SIG-M5 treated with dmso at 0.1 percent for 504 hours (cell line): ENCODE data around the gene KHNYN.
A peak's percentile ranks its signal among the peaks of the same experiment; 100 is the strongest.
"Not testable (repeated sequence)": the region's sequence is repeated elsewhere in the genome, so short reads cannot be mapped to it uniquely, and the experiment has no call there.

Experiments
- DNase-seq: peaks from one replicate; lab custom pipeline; 2025; ENCODE audit not compliant: unreplicated experiment; lab: John Stamatoyannopoulos, UW

KHNYN gene

DNA sequence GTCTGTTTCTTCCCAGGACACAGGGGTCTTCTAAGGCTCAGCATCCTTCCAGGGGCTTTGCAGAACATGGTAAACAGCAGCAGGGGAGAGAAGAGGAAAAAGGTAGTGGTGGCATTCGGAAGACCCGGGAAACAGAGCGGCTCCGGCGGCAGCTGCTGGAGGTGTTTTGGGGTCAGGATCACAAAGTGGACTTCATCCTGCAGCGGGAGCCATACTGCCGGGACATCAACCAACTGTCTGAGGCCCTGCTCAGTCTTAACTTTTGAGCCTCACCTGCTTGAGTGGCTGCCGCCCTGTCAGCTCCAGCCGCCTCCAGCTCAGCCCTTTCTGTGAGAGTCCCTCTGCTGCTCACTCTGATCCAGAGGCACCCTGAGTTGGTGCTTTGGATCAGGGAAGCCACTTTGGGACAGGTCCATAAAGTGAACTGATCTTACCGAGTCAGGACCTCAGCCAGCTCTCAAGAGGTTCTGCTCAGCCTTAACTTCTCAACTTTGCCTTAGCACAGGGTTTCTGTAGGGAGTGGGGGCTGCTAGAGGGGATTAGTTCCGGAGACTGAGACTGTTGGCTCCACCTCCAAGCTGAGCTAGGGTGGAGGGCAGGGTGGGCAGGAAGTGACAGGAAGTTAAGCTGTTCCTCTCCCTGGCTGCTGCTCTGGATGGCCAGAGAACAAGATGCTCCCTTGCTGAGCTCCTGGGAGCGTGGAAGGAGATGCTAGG, 7.4 kb downstream of the KHNYN start:
- DNase-seq = no peak

DNA sequence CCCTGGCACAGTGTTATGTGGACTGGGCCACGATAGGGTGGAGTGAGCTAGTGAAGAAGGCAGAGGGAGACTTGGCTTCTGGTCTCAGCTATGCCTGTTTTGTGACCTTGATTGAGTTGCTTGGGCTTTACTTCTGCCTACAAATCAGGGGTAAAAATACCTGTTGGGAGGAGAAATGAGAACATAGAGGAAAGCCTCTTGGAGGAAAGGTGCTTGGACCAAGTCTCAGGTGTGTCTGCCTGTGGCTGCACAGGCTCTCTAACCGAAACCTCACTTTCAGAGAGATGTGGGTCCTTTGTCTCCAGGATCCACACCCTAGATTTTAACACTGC, 7.9 kb downstream of the KHNYN start:
- no peak for DNase-seq

DNA sequence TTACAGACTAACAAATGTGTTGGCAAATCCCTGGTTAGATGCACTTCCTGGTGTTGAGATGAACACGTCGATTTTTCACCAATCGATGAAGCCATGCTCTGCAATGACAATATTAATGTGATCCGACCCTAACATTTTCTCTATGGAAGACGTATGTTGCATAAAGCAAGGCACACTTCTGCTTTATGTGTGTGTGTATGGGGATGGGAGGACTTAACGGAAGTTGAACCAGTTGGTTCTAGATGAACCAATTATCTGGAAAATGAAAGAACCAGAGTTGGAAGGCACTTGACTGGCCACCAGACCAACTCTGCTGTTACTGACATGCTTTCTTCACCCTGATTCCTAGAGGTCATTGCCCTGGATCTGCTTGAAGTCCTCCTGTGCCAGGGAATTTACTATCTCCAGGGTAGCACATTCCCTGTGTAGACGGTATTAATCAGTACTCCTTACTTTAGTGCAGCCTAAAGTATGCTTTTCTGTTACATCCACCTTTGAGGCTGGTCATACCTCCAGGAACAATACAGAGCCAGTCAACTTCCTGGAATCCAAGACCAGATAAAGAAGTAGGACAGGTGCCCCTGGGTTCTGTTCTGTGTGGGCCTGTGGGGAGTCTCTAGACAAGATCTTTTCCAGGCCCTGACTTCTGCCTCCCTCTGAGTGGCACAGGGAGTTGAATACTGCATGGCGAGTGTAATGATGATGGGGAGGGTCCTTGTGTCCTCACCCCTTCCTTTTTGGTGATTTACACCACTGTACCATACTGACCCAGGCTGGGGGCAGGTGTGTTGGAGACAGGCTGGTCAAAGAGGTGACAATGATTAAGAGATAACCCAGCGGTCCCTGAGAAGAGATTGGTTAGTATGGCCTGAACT, 8.7 kb downstream of the KHNYN start:
- DNase-seq = no peak

DNA sequence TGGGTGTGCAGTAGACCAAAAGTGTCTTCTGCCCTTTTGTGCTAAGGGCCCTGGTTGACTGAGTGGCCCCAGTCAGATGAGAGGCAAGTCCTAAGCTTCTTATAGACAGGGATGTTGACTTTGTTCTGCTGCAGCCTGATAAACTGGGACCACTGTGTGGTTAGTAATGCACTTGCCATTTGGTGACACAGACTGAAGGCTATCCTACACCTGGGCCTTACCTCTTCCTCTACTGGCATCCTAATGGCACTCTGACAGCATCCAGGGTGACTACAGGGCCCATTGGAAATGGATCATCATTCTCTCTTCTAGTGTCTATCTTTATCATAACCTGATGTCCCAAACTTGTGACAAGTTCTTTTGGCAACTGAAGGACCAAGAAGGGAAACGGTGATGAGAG, 9.5 kb downstream of the KHNYN start:
- DNase-seq = no peak

DNA sequence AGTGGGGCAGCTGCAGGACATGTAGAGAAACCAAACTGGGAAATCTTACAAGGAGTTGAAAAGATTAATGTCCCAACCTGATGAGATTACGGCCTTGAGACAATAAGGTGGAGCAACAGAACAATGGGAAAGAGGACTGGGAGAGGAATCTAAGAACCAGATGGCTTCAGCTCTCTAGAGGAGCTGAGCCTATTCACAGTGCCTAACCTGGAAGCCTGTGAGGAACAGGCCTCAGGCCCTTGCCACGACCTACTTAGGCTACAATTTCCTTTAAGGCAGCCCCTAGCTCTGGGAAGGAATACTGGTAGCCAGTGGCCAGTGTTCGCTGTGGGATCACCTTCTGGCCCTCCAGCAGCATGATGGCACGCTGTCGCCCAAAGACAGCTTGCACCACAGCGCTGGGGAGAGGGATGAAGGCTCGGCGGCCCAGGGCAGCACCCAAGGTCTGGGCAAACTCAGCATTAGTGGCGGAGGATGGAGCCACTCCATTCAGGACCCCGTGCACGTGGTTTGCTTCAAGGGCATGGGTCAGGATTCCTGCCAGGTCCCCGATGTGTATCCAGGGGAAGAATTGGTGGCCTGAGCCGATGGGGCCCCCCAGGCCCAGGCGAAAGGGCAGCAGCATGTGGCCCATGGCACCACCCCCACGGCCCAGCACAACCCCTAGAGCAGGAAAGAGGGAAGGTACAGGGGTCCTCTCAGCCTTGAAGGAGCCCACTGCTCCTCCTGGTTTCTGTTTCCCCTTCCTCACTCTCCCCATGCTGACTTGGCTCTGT, 10.3 kb downstream of the KHNYN start:
- no peak for DNase-seq

DNA sequence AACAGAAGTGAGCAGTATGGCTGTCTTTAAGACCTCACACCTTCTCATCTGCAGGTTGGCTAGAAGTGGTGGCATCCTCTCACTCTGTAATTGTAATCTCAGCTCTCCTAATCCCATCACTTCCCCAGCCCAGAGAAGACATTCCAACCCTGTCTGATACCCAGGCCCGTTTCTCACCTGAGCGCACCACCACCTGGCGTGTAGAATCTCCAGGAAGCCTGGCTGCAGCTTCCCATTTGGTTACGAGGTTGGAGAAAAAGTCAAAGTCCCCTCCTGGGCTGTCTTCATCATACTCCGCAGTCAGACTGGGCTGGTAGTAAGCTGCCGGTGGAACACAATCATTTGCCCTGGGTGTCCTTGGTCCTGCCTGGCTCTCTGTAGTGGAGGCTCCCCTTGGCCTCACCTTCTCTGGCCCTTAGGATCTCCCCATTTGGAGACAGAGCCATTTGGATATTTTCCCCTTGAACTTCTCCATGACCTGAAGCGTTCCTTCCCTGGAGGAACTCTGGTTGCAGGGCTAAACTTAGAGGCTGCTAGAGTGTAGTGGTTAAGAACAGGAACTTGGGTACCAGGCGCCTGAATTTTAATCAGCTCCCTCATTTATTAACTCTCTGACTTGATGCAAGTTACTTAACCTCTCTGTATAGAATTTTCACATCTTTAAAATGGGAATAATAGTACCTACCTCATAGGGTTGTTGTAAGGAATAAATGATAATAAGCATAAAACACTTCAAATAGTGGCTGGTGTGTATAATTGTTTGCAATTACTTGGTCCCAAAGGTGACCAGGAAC, 11.0 kb downstream of the KHNYN start:
- DNase-seq = no peak

DNA sequence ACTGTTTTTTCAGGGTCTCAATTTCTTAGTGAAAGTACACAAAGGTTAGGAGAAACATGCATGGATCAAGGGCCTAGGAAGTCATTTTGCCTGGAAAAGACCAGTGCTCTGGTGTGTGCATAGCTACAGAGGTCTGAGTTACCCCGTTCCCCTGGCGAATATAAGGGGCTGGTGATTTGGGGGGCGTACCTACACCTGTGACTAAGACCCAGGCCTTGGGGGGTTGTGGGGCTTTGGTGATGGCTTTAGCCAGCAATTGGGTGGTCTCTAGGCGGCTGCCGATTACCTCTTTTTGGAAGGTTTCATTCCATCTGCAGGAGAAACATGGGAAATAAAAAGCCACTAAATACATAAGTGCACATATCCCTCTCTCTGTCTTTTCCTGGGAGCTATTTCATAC, 11.7 kb downstream of the KHNYN start:
- no peak for DNase-seq

DNA sequence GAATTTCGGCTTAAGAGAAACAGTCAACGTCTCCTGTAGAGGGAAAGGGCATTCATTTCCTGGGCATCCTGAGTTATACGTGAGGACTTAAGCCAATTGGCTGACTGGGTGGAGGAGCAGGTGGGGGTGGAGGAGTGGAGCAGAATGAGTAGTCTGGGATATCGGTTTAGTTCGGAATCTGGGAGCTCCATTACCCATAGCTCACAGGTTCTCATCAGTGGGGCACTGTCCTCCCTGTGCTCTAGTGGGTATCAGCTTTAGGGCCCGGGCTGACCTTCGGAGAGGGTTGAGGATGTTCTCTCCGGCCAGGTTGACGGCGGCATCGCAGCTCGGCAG, 12.1 kb downstream of the KHNYN start:
- DNase-seq = no peak

DNA sequence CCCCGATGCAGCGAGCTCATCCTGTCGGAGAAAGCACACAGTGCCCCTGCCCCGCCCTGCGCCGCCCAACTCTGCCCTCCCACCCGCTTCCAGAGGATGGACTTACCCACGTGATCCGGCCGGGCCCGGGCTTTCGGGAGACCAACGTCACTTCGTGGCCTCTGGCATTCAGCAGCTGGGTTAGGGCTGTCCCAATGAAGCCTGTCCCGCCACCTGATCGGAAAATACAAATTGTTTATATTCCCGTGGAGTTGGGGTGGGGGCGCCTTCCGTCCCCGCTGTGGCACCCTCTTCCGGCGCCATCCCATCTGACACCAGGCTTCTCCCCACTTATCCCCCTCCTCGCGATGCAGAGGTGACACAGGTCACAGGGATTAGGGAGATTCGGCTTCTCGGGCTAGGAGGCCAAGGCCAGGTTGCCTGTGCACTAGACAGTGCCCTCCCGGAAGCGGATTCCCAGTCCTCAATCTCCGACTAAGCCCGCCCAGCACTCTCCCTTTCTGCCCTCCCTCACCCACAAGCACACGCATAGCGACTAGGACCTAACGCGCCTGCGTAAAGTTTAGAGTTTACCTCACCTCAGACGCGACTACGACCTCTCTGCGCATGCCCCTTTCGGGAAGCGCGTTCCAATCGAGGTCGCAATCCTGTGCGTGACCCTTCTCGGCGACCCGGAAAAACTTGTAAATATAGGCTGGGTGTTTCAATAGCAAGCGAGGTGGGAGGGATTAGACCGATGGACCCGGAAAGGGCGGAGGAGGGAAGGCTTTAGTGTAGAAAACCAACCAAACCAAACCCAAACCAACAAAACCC, 12.7 kb downstream of the KHNYN start, which contains the start of gene SDR39U1:
SDR39U1 (minus strand) TSS at position 537 of the 813 bp plus-strand sequence; CDS start at position 530, 7 bp downstream.
- peak; percentile 99 for DNase-seq

DNA sequence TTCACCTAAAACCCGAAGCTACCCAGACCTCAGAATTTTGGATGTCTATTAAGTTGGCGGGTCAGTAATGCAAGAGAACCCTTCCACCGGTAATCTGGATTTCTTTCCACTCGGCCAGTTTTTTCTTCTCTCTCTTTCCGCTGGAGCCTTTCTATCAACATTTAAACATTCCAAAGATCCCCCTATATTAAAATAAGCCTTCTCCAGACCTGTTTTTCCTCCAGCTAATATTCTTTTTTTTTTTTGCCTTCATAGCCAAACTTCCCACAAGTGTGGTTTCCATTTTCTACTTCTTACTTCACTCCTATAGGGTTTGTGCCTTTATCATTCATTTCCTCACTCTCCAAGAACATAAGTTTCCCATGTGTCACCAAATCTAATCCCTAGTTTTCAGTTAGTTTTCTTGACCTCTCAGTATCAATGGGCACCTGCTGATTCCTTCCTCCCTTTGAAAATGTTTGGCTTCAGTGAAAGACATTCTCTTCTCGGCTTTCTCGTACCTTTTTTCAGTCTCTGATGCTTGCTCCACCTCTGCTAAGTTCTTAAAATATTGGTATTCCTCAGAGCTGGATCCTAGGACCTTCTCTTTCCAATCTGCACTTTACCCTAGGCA, 13.4 kb downstream of the KHNYN start:
- DNase-seq = no peak

DNA sequence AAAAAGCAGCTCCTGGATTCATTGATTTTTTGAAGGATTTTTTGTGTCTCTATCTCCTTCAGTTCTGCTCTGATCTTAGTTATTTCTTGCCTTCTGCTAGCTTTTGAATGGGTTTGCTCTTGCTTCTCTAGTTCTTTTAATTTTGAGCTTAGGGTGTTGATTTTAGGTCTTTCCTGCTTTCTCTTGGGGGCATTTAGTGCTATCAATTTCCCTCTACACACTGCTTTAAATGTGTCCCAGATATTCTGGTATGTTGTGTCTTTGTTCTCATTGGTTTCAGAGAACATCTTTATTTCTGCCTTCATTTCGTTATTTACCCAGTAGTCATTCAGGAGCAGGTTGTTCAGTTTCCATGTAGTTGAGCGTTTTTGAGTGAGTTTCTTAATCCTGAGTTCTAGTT, 21.1 kb downstream of the KHNYN start:
- DNase-seq = not testable (repeated sequence)

DNA sequence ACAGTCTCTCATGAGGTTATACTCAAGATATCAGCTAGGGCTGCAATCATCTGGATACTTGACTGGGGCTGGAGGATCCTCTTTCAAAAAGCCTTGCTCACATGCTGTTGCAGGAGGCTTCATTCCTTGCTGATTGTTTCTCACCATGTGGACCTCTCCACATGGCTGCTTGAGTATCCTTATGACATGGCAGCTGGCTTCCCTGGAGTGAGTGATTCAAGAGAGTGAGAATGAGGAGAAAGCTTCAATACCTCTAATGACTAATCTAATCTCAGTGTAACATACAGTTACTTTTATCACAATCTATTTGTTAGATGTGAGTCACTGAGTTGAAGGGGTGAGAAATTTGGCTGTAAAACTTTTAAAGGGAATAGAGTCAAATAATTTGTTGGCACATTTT, 27.2 kb downstream of the KHNYN start:
- DNase-seq = no peak

DNA sequence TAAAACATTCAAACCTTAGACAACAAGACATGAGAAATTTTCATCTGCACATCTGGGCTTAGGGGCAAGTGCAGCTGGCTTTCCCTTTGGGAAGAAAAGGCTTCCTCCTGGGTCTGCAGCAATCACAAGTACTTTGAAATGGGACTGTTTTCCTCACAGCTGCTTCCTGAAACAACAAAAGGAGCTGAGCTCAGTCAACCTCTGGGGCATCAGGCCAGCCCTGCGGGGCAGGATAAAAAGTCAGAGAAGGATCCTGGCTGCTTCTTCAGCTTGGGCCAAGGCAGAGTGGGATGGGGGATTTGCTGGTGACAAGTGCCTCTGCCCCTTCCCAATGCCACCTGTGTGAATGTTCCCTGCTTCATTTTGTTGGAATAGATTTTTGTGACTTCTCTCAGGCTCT, 29.0 kb downstream of the KHNYN start:
- DNase-seq = no peak

DNA sequence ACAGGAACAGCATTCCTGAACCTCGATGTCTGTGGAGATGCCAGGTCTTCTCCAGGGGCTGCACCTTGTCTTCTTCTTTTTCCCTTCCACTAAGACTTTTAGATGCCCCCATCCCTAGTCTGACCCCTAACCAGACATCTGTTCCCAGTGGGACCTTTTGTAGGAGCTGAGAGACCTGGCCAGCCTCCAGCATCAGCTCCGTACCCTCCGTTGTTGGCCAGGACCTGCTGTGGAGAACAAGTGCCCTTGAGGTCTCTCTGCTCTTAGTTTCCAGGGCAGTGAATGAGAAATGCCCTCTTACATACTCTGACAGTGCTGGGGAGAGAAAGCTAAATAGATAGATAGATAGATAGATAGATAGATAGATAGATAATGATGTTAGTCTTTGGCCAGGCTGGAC, 29.6 kb downstream of the KHNYN start:
- DNase-seq = no peak

DNA sequence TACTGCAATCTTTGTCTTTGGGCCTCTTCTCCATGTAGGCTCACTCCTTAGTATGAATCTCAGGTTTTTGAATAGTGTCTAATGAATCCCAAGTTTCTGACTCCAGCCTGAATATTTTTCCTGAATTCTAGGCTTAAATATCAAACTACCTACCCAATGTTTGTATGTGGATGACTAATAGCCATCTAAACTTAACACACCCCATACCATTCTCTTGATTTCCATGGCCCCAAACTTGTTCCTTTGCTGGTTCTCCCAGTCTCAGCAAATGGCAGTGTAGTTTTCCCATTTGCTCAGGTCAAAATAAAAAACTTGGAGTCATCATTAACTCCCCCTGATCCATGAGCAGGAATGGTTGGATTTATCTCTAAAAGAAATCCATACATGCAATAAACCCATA, 31.6 kb downstream of the KHNYN start:
- DNase-seq = no peak

DNA sequence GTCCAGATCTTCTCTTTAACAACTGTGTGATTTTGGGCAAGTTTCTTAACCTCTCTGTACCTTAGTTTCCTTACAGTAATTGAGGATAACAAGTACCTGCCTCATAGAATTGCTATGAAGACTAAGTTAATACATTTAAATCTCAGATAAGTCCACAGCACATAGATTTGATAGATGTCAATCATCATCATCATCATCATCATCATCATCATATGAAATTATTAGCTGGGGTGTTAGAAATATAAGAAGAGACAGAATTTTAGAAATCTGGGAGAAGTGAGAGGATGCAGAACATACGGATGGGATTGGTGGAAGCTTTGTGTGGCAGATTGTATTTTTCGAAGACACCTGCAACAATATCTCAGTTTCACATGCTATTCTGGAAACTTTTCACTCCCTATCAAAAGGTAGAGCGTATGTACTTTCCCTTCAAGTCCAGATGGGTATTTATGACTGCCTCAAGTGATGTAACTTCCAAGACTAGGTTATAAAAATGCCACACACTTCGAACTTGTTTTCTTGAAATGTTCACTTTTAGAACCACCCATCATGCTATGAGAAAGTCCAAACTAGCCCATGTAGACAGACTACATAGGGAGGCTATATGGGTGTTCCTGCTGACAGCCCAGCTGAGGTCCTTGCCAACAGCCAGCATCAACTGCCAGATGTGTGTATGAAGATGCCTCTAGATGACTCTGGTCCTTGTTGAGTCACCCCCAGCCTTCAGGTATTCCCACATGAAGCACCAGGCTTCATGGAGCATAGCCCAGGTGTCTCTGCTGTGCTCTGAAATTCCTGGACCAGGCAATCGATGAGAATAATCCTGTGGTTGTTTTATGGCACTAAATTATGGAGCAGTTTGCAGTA, 33.5 kb downstream of the KHNYN start:
- DNase-seq = no peak

DNA sequence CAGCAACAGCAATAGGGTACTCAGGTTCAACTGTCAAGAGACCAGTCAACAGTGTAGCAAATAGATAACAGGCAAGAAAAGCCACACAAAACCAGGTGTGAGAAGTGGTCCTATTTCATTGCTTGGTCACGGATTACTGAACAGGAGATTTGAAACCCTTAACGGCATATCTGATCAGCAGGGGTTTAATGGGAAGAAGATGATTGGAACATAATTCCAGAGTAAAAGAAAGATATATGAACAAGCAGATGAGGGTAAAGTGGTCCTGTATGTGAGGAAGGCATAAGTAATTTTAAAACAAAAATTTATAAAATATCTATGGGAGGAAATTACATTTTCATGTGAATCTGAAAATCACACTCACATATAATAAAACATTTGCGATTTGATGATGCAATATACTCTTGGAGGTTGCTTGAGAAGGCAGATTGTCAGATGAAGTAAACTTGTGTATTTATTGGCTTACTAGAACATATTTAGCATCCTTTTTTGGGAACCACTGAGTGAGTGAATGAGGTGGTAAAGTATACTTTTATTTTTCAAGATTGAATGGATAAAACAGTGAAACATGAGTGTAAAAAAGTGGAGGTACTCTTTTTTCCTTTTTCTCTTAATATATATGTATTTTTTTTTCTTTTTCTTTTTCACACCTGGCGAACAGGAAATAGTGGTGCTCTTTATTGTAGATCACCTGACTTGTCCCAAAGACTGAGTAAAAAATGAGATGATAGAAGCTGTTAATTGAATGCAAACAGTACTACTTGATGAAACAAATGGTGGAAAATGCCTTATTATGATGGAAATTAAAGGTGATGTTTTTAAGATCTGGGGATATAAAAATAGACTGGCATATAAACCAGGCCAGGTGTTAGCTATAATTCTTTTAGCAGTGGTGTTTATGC, 34.4 kb downstream of the KHNYN start:
- no peak for DNase-seq

DNA sequence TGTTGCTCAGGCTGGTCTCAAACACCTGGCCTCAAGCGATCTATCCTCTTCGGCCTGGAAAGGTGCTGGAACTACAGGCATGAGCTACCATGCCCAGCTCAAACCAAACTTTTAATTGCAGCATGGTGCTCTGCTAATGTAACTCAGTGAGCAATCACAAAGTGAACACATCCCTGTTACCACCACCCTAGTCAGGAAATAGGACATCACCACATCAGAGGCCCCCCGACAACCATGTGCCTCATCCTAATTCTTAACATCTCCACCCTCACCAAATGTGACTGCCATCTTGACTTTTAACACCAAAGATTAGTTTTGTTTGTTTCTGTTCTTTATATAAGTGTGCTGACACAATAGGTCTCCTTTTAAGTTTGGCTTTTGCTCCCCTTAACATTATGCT, 35.6 kb downstream of the KHNYN start:
- no peak for DNase-seq
